PFSK-1 (cell line): ENCODE measurements around the gene TNRC18.

Experiments used
- FOXP2 ChIP-seq: optimal IDR thresholded peaks from 2 replicates; pipeline ENCODE3; 2011; ENCODE audit warnings: borderline replicate concordance, control low read depth, inconsistent platforms; ENCODE audit not compliant: insufficient read depth; ENCODE audit errors: extremely low read length, extremely low read depth
- POLR2AphosphoS5 ChIP-seq: IDR thresholded peaks from 2 replicates; pipeline ENCODE4 v1.6.1; 2012; ENCODE audit warnings: low read depth, mild to moderate bottlenecking, control low read depth, low read length, moderate library complexity
- SIN3A ChIP-seq: IDR thresholded peaks from 2 replicates; pipeline ENCODE4 v1.6.1; 2012; ENCODE audit warnings: mild to moderate bottlenecking, low read length, moderate library complexity, borderline replicate concordance; ENCODE audit not compliant: insufficient read depth
- TAF1 ChIP-seq: IDR thresholded peaks from 2 replicates; pipeline ENCODE4 v1.6.1; 2012; ENCODE audit warnings: low read length, control low read depth, borderline replicate concordance; ENCODE audit not compliant: insufficient read depth
- TF ChIP-seq, protein P1 (sequence below), 2 experiments: IDR thresholded peaks; 2 replicates each; pipeline versions ENCODE4 v1.6.1 to v1.8.0; 2011 to 2012; ENCODE audit warnings: low read depth in 2 of 2, low read length in 2 of 2, control low read depth in 1 of 2, inconsistent platforms in 1 of 2, mild to moderate bottlenecking in 1 of 2, moderate library complexity in 1 of 2; ENCODE audit not compliant: insufficient read depth in 1 of 2

The TNRC18 gene

DNA sequence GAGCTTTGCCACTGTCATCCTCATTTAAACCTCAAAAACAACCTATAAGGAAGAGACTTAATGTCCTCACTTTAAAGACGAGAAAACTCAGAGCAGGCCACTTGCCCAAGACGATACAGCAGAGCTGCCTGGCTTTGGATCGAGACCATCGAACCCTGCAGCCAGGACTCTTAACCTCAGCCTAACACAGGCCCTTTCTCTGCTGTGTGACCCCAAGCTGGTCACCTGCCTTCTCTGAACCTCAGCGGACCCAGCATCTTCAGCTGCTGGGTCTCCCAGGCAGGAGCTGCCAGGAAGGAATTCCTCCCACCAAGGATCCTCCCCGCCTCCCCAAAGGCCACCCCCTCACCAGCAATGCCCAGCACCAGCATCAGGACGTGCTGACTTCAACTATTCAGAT, 32.7 kb downstream of the TNRC18 start:
- TF ChIP-seq POLR2AphosphoS5 (no peak), SIN3A (no peak)

DNA sequence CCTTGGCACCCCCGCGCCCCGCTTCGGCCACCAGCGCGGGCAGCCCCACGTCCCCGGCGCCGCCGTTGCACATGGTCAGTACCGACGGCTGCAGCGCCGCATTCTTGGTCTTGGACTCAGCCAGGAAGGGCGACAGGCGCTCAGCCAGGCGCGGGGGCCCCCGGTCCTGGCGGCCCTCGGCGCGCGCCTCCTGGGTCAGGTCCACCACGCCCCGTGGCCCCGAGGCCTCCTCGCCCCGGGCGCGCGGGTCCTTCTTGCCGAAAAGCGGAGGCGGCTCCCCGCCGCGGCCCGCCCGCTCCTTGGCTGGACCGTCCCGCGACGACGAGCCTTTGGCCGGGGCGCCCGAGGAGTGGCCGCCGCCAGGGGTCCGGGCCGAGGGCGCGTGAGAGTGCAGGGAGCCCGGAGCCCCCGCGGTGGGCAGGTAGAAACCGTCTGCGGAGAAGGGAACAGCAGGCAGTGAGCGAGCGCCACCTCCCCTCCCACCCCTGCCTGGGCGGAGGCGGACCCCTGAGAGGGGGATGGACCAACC, 34.7 kb downstream of the TNRC18 start:
- TF ChIP-seq FOXP2 (no peak), SIN3A (no peak), TAF1 (no peak), POLR2AphosphoS5 (no peak)
- TF ChIP-seq, protein P1, sequence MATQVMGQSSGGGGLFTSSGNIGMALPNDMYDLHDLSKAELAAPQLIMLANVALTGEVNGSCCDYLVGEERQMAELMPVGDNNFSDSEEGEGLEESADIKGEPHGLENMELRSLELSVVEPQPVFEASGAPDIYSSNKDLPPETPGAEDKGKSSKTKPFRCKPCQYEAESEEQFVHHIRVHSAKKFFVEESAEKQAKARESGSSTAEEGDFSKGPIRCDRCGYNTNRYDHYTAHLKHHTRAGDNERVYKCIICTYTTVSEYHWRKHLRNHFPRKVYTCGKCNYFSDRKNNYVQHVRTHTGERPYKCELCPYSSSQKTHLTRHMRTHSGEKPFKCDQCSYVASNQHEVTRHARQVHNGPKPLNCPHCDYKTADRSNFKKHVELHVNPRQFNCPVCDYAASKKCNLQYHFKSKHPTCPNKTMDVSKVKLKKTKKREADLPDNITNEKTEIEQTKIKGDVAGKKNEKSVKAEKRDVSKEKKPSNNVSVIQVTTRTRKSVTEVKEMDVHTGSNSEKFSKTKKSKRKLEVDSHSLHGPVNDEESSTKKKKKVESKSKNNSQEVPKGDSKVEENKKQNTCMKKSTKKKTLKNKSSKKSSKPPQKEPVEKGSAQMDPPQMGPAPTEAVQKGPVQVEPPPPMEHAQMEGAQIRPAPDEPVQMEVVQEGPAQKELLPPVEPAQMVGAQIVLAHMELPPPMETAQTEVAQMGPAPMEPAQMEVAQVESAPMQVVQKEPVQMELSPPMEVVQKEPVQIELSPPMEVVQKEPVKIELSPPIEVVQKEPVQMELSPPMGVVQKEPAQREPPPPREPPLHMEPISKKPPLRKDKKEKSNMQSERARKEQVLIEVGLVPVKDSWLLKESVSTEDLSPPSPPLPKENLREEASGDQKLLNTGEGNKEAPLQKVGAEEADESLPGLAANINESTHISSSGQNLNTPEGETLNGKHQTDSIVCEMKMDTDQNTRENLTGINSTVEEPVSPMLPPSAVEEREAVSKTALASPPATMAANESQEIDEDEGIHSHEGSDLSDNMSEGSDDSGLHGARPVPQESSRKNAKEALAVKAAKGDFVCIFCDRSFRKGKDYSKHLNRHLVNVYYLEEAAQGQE (IDR thresholded peaks at IDR 0.05; ENCODE audit: insufficient read depth in 1 of 2, low read depth in 2 of 2, low read length in 2 of 2) = no peak

DNA sequence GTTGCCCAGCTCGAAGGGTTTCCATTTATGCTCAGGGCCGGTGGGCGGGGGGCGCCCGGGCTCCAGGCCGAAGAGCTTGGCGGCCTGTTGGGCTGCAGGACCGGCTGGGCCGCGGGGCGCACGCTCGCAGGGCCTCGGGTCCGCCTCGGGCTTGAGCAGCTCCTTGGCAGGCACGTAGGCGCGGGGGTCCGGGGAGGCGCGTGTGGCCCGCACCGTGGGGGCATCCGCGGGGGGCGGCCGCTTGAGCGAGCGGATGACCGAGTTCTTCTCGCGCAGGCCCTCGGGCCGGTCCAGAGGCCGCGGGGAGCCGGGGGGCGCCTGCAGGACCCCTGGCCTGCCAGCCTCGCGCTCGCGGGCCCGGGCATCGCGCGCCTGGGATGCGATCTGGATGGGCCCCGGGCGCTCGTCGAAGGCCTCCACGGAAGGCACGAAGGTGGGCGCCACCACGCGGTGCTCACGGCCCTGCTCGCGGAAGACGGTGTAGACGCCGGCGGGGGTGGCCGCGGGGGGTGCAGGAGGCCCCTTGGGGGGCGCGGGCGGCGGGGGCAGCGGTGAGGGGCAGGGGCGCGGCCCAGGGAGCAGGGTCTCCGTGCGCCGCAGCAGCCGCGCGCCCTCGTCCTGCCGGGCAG, 35.2 kb downstream of the TNRC18 start:
- TF ChIP-seq TAF1 = no peak
- TF ChIP-seq SIN3A = no peak
- TF ChIP-seq POLR2AphosphoS5 = no peak
- no peak for TF ChIP-seq FOXP2
- TF ChIP-seq, protein P1 (IDR thresholded peaks at IDR 0.05; ENCODE audit: insufficient read depth in 1 of 2, low read depth in 2 of 2, low read length in 2 of 2) = no peak

DNA sequence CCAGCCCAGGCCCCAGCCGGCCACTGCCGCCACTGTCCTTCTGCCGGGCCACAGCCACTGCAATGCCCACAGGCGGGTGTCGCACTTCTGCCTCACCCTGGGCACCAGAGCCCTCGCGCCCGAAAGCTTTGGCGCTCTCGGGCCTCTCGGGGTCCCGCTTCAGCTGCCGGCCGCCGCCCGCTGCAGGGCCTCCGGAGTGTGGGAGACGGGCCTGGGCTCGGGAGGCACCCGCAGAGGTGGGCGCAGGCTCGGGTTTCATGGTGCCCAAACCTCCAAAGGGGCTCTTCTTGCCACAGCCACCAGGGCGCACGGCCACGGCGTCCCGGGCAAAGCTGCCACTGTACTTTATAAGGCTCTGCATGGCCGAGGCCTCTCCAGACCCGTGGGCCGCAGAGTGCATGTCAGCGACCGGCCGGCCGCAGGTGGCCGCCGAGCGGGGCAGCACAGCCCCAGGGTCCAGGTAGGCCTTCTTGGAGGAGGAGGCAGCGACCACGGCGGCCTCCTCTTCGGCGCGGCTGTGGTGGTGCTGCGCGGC, 35.9 kb downstream of the TNRC18 start:
- TF ChIP-seq FOXP2 = no peak
- no peak for TF ChIP-seq TAF1
- TF ChIP-seq POLR2AphosphoS5 = no peak

DNA sequence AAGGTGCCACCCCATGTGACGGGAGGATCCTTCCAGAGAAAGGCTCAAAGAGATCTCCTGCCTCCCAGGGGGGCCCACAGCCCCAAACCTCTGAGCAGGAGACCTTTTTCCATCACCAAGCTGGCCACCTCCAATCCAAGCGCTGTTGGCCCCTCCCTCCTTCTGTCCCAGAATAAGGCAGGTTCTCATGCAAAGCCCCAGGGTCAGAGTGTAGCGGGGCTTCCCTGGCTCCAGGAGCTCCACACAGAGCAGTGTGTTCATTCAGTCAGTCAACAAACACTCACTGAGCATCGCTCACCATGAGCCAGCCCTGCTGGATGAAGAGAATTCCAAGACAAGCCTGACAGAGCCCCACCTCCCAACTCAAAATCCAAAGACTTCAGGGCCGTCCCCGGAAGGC, 39.0 kb downstream of the TNRC18 start:
- TF ChIP-seq SIN3A = no peak
- no peak for TF ChIP-seq FOXP2
- TF ChIP-seq POLR2AphosphoS5 = no peak
- no peak for TF ChIP-seq TAF1
- TF ChIP-seq, protein P1 (IDR thresholded peaks at IDR 0.05; ENCODE audit: insufficient read depth in 1 of 2, low read depth in 2 of 2, low read length in 2 of 2) = no peak

DNA sequence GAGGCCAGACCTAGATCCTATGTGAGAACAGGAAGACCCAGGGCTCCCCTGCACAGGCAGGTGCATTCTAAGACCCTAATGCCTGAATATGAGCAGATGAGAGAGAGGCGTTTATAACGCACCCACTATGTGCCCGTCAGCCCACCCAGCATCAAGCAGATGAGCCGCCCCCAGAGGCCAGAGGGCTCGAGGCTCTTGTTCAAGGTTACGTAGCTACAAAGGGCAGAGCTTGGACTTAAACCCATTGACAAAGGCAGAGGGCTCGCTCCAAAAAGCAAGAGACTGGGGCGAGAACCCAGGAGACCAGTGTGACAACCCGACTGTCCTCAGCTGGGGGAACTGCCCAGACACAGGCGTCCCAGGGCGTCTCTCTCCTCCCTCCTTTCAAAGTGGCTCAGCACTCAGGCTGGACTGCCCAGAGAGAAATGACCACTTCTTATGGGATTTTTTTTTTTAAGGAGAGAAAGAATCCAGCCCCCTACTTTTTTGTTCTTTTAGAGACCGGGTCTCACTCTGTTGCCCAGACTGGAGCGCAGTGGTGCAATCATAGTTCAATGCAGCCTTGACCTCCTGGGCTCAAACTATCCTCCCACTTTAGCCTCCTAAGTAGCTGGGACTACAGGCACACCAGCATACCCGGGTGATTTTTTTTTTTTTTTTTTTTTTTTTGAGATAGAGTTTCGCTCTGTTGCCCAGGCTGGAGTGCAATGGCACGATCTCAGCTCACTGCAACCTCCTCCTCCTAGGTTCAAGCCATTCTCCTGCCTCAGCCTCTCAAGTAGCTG, 40.1 kb downstream of the TNRC18 start:
- TF ChIP-seq SIN3A (no peak), FOXP2 (no peak), POLR2AphosphoS5 (no peak), TAF1 (no peak)
- TF ChIP-seq, protein P1 (IDR thresholded peaks at IDR 0.05; ENCODE audit: insufficient read depth in 1 of 2, low read depth in 2 of 2, low read length in 2 of 2) = no peak
